Measurements from ENCODE around the gene DLST. TPM values are rescaled to one million over a fixed set of nuclear protein-coding genes. Genes with fewer than 3 reads are reported as not detected.

Gene DLST
- total RNA-seq, 5 donors from 2014 or later (not counting 1 experiment from before 2014, with no cell fraction given) = 88.3 to 128 (median 102) TPM

- Mint-ChIP-seq H3K36me3 (peaks cover 27% of the 10 kb centered on the region), H3K4me3 (peak overlapping the region in 1 of 3 donors; percentile 15)
- DNase-seq = no peak
Measured at GRCh38 chr14:74886001-74886400, 4.3 kb downstream of the DLST start.

GRCh38 chr14:74888164-74889158 is 6.7 kb downstream of the DLST start:
- Histone ChIP-seq H3K27ac (ENCODE audit: low read length) (peak overlapping the region; percentile 9), H3K9me3 (no peaks in the 10 kb centered on the region), H3K4me3 (ENCODE audit: control insufficient read depth in 1 of 2, extremely low read depth in 1 of 2, low read length in 1 of 2) (no peak overlapping the region), H3K27me3 (replicated peaks in 1 of 2; ENCODE audit: control insufficient read depth in 2 of 2, extremely low read depth in 1 of 2, insufficient read depth in 2 of 2, low read length in 1 of 2) (no peaks in the 10 kb centered on the region), H3K36me3 (ENCODE audit: control insufficient read depth in 2 of 2, extremely low read depth in 1 of 2, insufficient read depth in 1 of 2, low read length in 1 of 2) (peaks cover 11 to 61% of the 10 kb centered on the region in 2 donors), H3K4me1 (ENCODE audit: control insufficient read depth in 1 of 2, extremely low read depth in 1 of 2, insufficient read depth in 2 of 2, low read length in 2 of 2) (peaks cover 11 to 36% of the 10 kb centered on the region in 2 experiments)
- Mint-ChIP-seq H3K36me3 (peaks cover 43% of the 10 kb centered on the region), H3K4me3 (peak overlapping the region in 1 of 3 donors; percentile 21), H3K27ac (peak overlapping the region; percentile 55 to 86), H3K9me3 (no peaks in the 10 kb centered on the region), H3K4me1 (peaks cover 48 to 53% (median 49%) of the 10 kb centered on the region in 3 donors), H3K27me3 (no peaks in the 10 kb centered on the region)
- 100% methylated on average over 2 of the region's 12 CpGs for WGBS (ENCODE audit: insufficient coverage)
- ChIA-PET POLR2A (interaction anchor here in 1 of 2 donors (0.7 kb wide), 1 partner anchor 426 kb away, joined by 6 read pairs; no protein-coding TSS in a partner anchor), CTCF (interaction anchor here (0.8 to 2.7 kb wide), 4 partner anchors 10 to 678 kb away, joined by 4 to 9 read pairs (median 5); no protein-coding TSS in a partner anchor)
- no peak for DNase-seq
- peak in 2 of 4 experiments; percentile 12 to 20 for ATAC-seq (replicated peaks in 1 of 4)

More at GRCh38 chr14:74886001-74886400, 4.3 kb downstream of the DLST start:
- peaks cover 8 to 37% of the 10 kb centered on the region in 2 donors for H3K36me3 ChIP-seq (ENCODE audit: control insufficient read depth in 2 of 2, extremely low read depth in 1 of 2, insufficient read depth in 1 of 2, low read length in 1 of 2)
- H3K4me3 ChIP-seq (ENCODE audit: control insufficient read depth in 1 of 2, extremely low read depth in 1 of 2, low read length in 1 of 2) = no peak overlapping the region
- WGBS (ENCODE audit: insufficient coverage) = no CpG with 5 or more reads among the region's 3 CpGs
- Mint-ChIP-seq H3K27me3 (no peaks in the 10 kb centered on the region), H3K27ac (peak overlapping the region; percentile 55 to 81), H3K4me1 (peaks cover 65 to 69% (median 68%) of the 10 kb centered on the region in 3 donors), H3K9me3 (no peaks in the 10 kb centered on the region)
- no peak overlapping the region for H3K27ac ChIP-seq (ENCODE audit: low read length)
- ChIA-PET POLR2A (no interaction called here), CTCF (no interaction called here)
- no peaks in the 10 kb centered on the region for H3K27me3 ChIP-seq (replicated peaks in 1 of 2; ENCODE audit: control insufficient read depth in 2 of 2, extremely low read depth in 1 of 2, insufficient read depth in 2 of 2, low read length in 1 of 2)
- H3K4me1 ChIP-seq (ENCODE audit: control insufficient read depth in 1 of 2, extremely low read depth in 1 of 2, insufficient read depth in 2 of 2, low read length in 2 of 2) = peaks cover 19 to 53% of the 10 kb centered on the region in 2 experiments
- ATAC-seq (replicated peaks in 1 of 4) = no peak
- H3K9me3 ChIP-seq = no peaks in the 10 kb centered on the region

- Histone ChIP-seq H3K27me3 (replicated peaks in 1 of 2; ENCODE audit: control insufficient read depth in 2 of 2, extremely low read depth in 1 of 2, insufficient read depth in 2 of 2, low read length in 1 of 2) (no peaks in the 10 kb centered on the region), H3K4me3 (ENCODE audit: control insufficient read depth in 1 of 2, extremely low read depth in 1 of 2, low read length in 1 of 2) (no peak overlapping the region), H3K9me3 (no peaks in the 10 kb centered on the region), H3K36me3 (ENCODE audit: control insufficient read depth in 2 of 2, extremely low read depth in 1 of 2, insufficient read depth in 1 of 2, low read length in 1 of 2) (peaks cover 5 to 76% of the 10 kb centered on the region in 2 donors), H3K4me1 (ENCODE audit: control insufficient read depth in 1 of 2, extremely low read depth in 1 of 2, insufficient read depth in 2 of 2, low read length in 2 of 2) (peaks cover 4 to 20% of the 10 kb centered on the region in 2 experiments), H3K27ac (ENCODE audit: low read length) (no peak overlapping the region)
- WGBS (ENCODE audit: insufficient coverage) = 100% methylated on average over 3 of the region's 6 CpGs
- DNase-seq (no peak), ATAC-seq (replicated peaks in 1 of 4) (no peak)
- Mint-ChIP-seq H3K36me3 (peaks cover 50% of the 10 kb centered on the region), H3K4me1 (peaks cover 30 to 40% (median 31%) of the 10 kb centered on the region in 3 donors), H3K4me3 (no peak overlapping the region), H3K27ac (no peak overlapping the region), H3K27me3 (no peaks in the 10 kb centered on the region), H3K9me3 (no peaks in the 10 kb centered on the region)
- ChIA-PET CTCF (interaction anchor here in 1 of 2 donors (0.8 to 2.7 kb wide), 4 partner anchors 7 to 30 kb away, joined by 3 to 13 read pairs (median 7); no protein-coding TSS in a partner anchor), POLR2A (no interaction called here)
Measured at GRCh38 chr14:74890262-74890661, 8.5 kb downstream of the DLST start.

GRCh38 chr14:74891870-74892269 is 10.2 kb downstream of the DLST start:
- peaks cover 53% of the 10 kb centered on the region for H3K36me3 Mint-ChIP-seq
- POLR2A ChIA-PET = interaction anchor here in 1 of 2 donors (0.8 kb wide), 1 partner anchor 14 kb away, joined by 3 read pairs; no protein-coding TSS in a partner anchor
- H3K4me1 ChIP-seq (ENCODE audit: control insufficient read depth in 1 of 2, extremely low read depth in 1 of 2, insufficient read depth in 2 of 2, low read length in 2 of 2) = peaks cover 4 to 8% of the 10 kb centered on the region in 2 experiments

GRCh38 chr14:74892745-74893144 is 11.0 kb downstream of the DLST start:
- Histone ChIP-seq H3K36me3 (ENCODE audit: control insufficient read depth in 2 of 2, extremely low read depth in 1 of 2, insufficient read depth in 1 of 2, low read length in 1 of 2) (peaks cover 12 to 89% of the 10 kb centered on the region in 2 donors), H3K4me3 (ENCODE audit: control insufficient read depth in 1 of 2, extremely low read depth in 1 of 2, low read length in 1 of 2) (no peak overlapping the region), H3K4me1 (ENCODE audit: control insufficient read depth in 1 of 2, extremely low read depth in 1 of 2, insufficient read depth in 2 of 2, low read length in 2 of 2) (peaks cover 2 to 7% of the 10 kb centered on the region in 2 experiments), H3K9me3 (no peaks in the 10 kb centered on the region), H3K27me3 (replicated peaks in 1 of 2; ENCODE audit: control insufficient read depth in 2 of 2, extremely low read depth in 1 of 2, insufficient read depth in 2 of 2, low read length in 1 of 2) (no peaks in the 10 kb centered on the region), H3K27ac (ENCODE audit: low read length) (no peak overlapping the region)
- Mint-ChIP-seq H3K27me3 (no peaks in the 10 kb centered on the region), H3K27ac (no peak overlapping the region), H3K4me3 (no peak overlapping the region), H3K36me3 (peaks cover 62% of the 10 kb centered on the region), H3K9me3 (no peaks in the 10 kb centered on the region), H3K4me1 (peaks cover 12 to 20% (median 12%) of the 10 kb centered on the region in 3 donors)
- WGBS (ENCODE audit: insufficient coverage) = 75% methylated on average over 3 of the region's 5 CpGs
- ChIA-PET CTCF (interaction anchor here (0.6 to 2.0 kb wide), 7 partner anchors 10 to 394 kb away, joined by 3 to 12 read pairs (median 3); partner anchors contain the start of genes DLST (in 1 of the 2) and PROX2 (in 1 of the 2)), POLR2A (interaction anchor here (0.6 to 0.8 kb wide), 3 partner anchors 10 to 17 kb away, joined by 3 to 4 read pairs (median 3); partner anchors contain the start of gene PROX2 (in 1 of the 2))
- ATAC-seq (replicated peaks in 1 of 4) = no peak
- DNase-seq = no peak

More at GRCh38 chr14:74891870-74892269, 10.2 kb downstream of the DLST start:
- no peak for ATAC-seq (replicated peaks in 1 of 4)
- Mint-ChIP-seq H3K4me1 (peaks cover 15 to 24% (median 16%) of the 10 kb centered on the region in 3 donors), H3K9me3 (no peaks in the 10 kb centered on the region), H3K27me3 (no peaks in the 10 kb centered on the region), H3K27ac (peak overlapping the region in 1 of 2 donors; percentile 16), H3K4me3 (no peak overlapping the region)
- no peak overlapping the region for H3K4me3 ChIP-seq (ENCODE audit: control insufficient read depth in 1 of 2, extremely low read depth in 1 of 2, low read length in 1 of 2)
- no peaks in the 10 kb centered on the region for H3K9me3 ChIP-seq
- H3K27me3 ChIP-seq (replicated peaks in 1 of 2; ENCODE audit: control insufficient read depth in 2 of 2, extremely low read depth in 1 of 2, insufficient read depth in 2 of 2, low read length in 1 of 2) = no peaks in the 10 kb centered on the region
- H3K27ac ChIP-seq (ENCODE audit: low read length) = no peak overlapping the region
- DNase-seq = no peak
- CTCF ChIA-PET = interaction anchor here (0.6 to 1.3 kb wide), 2 partner anchors 9 to 395 kb away, joined by 3 to 4 read pairs; no protein-coding TSS in a partner anchor
- peaks cover 12 to 83% of the 10 kb centered on the region in 2 donors for H3K36me3 ChIP-seq (ENCODE audit: control insufficient read depth in 2 of 2, extremely low read depth in 1 of 2, insufficient read depth in 1 of 2, low read length in 1 of 2)
- whole genome bisulfite sequencing (ENCODE audit: insufficient coverage) = 96% methylated on average over 5 of the region's 6 CpGs

- Histone ChIP-seq H3K4me3 (ENCODE audit: control insufficient read depth in 1 of 2, extremely low read depth in 1 of 2, low read length in 1 of 2) (no peak overlapping the region), H3K36me3 (ENCODE audit: control insufficient read depth in 2 of 2, extremely low read depth in 1 of 2, insufficient read depth in 1 of 2, low read length in 1 of 2) (peaks cover 12 to 98% of the 10 kb centered on the region in 2 donors), H3K27ac (ENCODE audit: low read length) (no peak overlapping the region), H3K9me3 (no peaks in the 10 kb centered on the region), H3K27me3 (replicated peaks in 1 of 2; ENCODE audit: control insufficient read depth in 2 of 2, extremely low read depth in 1 of 2, insufficient read depth in 2 of 2, low read length in 1 of 2) (no peaks in the 10 kb centered on the region), H3K4me1 (ENCODE audit: control insufficient read depth in 1 of 2, extremely low read depth in 1 of 2, insufficient read depth in 2 of 2, low read length in 2 of 2) (peaks cover 0 to 2% of the 10 kb centered on the region in 2 experiments)
- Mint-ChIP-seq H3K4me3 (no peak overlapping the region), H3K27me3 (no peaks in the 10 kb centered on the region), H3K4me1 (peaks cover 2 to 11% (median 3%) of the 10 kb centered on the region in 3 donors), H3K9me3 (no peaks in the 10 kb centered on the region), H3K27ac (peak overlapping the region in 1 of 2 donors; percentile 69), H3K36me3 (peaks cover 69% of the 10 kb centered on the region)
- no CpG with 5 or more reads among the region's 4 CpGs for WGBS (ENCODE audit: insufficient coverage)
- no peak for ATAC-seq (replicated peaks in 1 of 4)
- POLR2A ChIA-PET = no interaction called here
- CTCF ChIA-PET = interaction anchor here (1.1 to 2.0 kb wide), 5 partner anchors 12 to 33 kb away, joined by 3 to 12 read pairs (median 6); partner anchors contain the start of gene DLST (in 1 of the 2)
- DNase-seq = no peak
Measured at GRCh38 chr14:74893614-74894091, 11.9 kb downstream of the DLST start.
